BLaER1 treated with 17β-estradiol and CSF1 and Interleukin-3, amounts not matched to agents 10 nM and 100 nM (cell line): ENCODE data around the gene MPHOSPH10.

Experiments used
- H3K27ac ChIP-seq, 11 experiments: shearing (Covaris generic); formaldehyde crosslinking; 2 replicates each; pipeline ENCODE4 v1.8.1; 2022
- H3K27me3 ChIP-seq, 11 experiments: shearing (Covaris generic); formaldehyde crosslinking; 2 replicates each; pipeline ENCODE4 v1.8.1; 2022
- H3K36me3 ChIP-seq, 11 experiments: shearing (Covaris generic); formaldehyde crosslinking; 2 replicates each; pipeline ENCODE4 v1.8.1; 2022
- H3K4me1 ChIP-seq, 10 experiments: shearing (Covaris generic); formaldehyde crosslinking; 2 replicates each; pipeline ENCODE4 v1.8.1; 2022
- H3K4me2 ChIP-seq, 11 experiments: shearing (Covaris generic); formaldehyde crosslinking; 2 replicates each; pipeline ENCODE4 v1.8.1; 2022
- H3K4me3 ChIP-seq, 10 experiments: shearing (Covaris generic); formaldehyde crosslinking; 2 replicates each; pipeline ENCODE4 v1.8.1; 2022
- H3K9ac ChIP-seq, 11 experiments: shearing (Covaris generic); formaldehyde crosslinking; 2 replicates each; pipeline ENCODE4 v1.8.1; 2022
- H3K9me3 ChIP-seq, 11 experiments: shearing (Covaris generic); formaldehyde crosslinking; replicated peaks in 1 of 11; 2 replicates each; pipeline ENCODE4 v1.8.1; 2022
- H4K20me1 ChIP-seq, 11 experiments: shearing (Covaris generic); formaldehyde crosslinking; 2 replicates each; pipeline ENCODE4 v1.8.1; 2022
- Cebpa-rat ChIP-seq, 11 experiments: shearing (Covaris generic); IDR thresholded peaks; 2 replicates each; pipeline ENCODE4 v1.8.1; 2022

MPHOSPH10 gene

GRCh38 chr2:71133603-71134002 is 3.2 kb downstream of the MPHOSPH10 start:
- no peak overlapping the region for H3K4me2 ChIP-seq
- H4K20me1 ChIP-seq, result peaks cover 0 to 64% (median 29%) of the 10 kb centered on the region in 11 experiments; a peak in 17 of 22 replicates

GRCh38 chr2:71136174-71136573 is 5.7 kb downstream of the MPHOSPH10 start:
- peaks cover 0 to 78% (median 41%) of the 10 kb centered on the region in 11 experiments; a peak in 18 of 22 replicates for H4K20me1 ChIP-seq
- no peak overlapping the region for H3K9ac ChIP-seq
- H3K27me3 ChIP-seq, result no peaks in the 10 kb centered on the region
- no peaks in the 10 kb centered on the region for H3K9me3 ChIP-seq
- peaks cover 13 to 29% (median 16%) of the 10 kb centered on the region in 10 experiments for H3K4me1 ChIP-seq
- H3K27ac ChIP-seq, result no peak overlapping the region
- peaks cover 70 to 95% (median 86%) of the 10 kb centered on the region in 11 experiments for H3K36me3 ChIP-seq
- H3K4me2 ChIP-seq, result no peak overlapping the region
- TF ChIP-seq Cebpa-rat (IDR thresholded peaks at IDR 0.05), result no peak
- H3K4me3 ChIP-seq, result no peak overlapping the region

More at GRCh38 chr2:71133603-71134002, 3.2 kb downstream of the MPHOSPH10 start:
- Histone ChIP-seq H3K4me1 (peaks cover 20 to 30% (median 25%) of the 10 kb centered on the region in 10 experiments), H3K9me3 (no peaks in the 10 kb centered on the region), H3K27ac (no peak overlapping the region), H3K4me3 (no peak overlapping the region), H3K27me3 (no peaks in the 10 kb centered on the region), H3K9ac (no peak overlapping the region), H3K36me3 (peaks cover 46 to 70% (median 60%) of the 10 kb centered on the region in 11 experiments)
- TF ChIP-seq Cebpa-rat (IDR thresholded peaks at IDR 0.05), result no peak

DNA sequence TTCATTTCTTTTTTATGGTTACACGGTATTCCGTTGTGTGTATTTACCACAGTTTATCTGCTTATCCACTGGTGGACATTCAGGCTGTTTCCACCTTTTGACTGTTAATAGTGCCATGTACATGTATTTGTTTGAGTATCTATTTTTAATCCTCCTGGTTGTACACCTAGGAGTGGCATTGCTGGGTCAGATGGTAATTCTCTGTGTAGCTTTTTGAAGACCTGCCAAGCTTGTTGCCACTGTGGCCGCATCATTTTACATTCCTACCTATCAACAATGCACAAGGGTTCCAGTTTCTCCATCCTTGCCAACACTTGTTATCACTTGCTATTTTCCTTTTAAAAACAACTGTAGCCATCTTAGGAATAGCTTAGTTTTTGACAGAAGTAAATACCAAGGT is 13.3 kb downstream of the MPHOSPH10 start:
- Histone ChIP-seq H3K36me3 (peaks cover 98 to 100% (median 98%) of the 10 kb centered on the region in 11 experiments), H3K27me3 (no peaks in the 10 kb centered on the region), H3K4me3 (no peak overlapping the region), H3K9ac (no peak overlapping the region), H3K27ac (no peak overlapping the region), H3K4me1 (peaks cover 0 to 8% (median 0%) of the 10 kb centered on the region in 10 experiments; a peak in 3 of 20 replicates), H3K9me3 (no peaks in the 10 kb centered on the region), H4K20me1 (peaks cover 0 to 75% (median 38%) of the 10 kb centered on the region in 11 experiments; a peak in 17 of 22 replicates), H3K4me2 (no peak overlapping the region)
- no peak for TF ChIP-seq Cebpa-rat (IDR thresholded peaks at IDR 0.05)

DNA sequence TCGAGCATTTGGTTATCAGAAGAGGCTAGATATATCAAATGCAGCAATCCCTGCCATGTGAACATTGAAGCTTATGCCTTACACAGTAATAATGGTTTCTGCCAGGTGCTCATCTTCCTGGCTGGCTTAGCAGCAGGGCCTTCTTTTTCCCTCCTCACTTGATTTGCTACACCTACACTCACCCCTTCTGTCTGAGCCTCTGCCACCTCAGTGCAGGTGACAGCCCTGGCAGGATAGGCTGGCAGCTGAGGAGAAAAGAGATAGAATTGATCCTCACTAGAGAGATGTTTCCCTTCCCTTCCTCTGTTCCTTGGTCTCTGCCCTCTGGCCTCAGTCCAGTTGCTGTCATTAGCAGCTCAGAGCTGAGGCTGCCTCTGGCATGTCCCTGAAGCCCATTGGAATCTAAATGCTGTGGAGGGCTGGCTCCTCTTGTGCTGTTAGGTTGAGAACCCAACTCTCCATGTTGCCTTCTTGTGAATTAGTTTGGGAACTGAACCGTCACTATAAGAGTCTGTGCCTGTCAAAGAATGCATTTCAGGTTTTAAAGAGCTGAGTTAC is 18.2 kb downstream of the MPHOSPH10 start:
- peaks cover 72 to 77% (median 75%) of the 10 kb centered on the region in 11 experiments for H3K36me3 ChIP-seq
- no peaks in the 10 kb centered on the region for H3K9me3 ChIP-seq
- H3K9ac ChIP-seq, result no peak overlapping the region
- H4K20me1 ChIP-seq, result peaks cover 0 to 66% (median 30%) of the 10 kb centered on the region in 11 experiments; a peak in 17 of 22 replicates
- H3K4me2 ChIP-seq, result no peak overlapping the region
- no peak overlapping the region for H3K27ac ChIP-seq
- H3K4me1 ChIP-seq, result no peaks in the 10 kb centered on the region
- no peaks in the 10 kb centered on the region for H3K27me3 ChIP-seq
- H3K4me3 ChIP-seq, result no peak overlapping the region
- TF ChIP-seq Cebpa-rat (IDR thresholded peaks at IDR 0.05), result no peak

DNA sequence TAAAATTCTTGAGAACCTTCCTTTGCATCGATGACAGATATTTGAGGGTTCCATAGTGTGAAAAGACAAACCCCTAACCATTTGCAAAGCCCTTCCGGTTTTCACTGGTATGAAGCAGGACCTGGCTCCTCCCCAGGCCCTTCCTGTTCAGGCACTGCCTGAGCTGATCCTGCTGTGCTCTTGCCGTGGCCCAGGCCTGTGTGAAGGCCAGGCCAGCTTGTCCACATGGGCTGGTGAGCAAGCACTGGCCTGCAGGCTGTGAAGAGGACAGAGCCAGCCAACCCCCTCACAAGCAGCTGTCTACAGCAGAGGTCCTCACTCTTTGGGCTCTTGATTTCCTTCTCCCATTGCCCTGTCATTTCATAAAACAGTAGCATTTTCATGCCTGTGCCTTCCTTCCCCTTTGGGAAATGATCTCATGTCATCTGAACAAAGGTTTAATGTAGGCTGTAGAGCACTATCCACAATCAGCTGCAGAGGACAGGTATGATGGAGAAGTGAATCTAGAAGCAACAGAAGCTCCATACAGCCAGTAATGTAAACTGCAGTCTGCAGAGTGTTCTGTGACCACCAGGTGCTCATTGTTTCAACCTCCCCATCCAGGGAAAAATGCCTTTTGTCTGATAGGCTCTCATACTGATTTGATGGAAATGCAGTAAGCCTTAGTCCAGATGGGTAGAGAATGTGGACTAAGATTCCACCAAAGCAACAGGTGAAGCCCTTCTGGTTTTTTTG is 19.8 kb downstream of the MPHOSPH10 start:
- H3K4me2 ChIP-seq, result no peak overlapping the region
- no peaks in the 10 kb centered on the region for H3K27me3 ChIP-seq
- H3K4me1 ChIP-seq, result no peaks in the 10 kb centered on the region
- no peak for TF ChIP-seq Cebpa-rat (IDR thresholded peaks at IDR 0.05)
- H3K36me3 ChIP-seq, result peaks cover 56 to 60% (median 59%) of the 10 kb centered on the region in 11 experiments
- no peak overlapping the region for H3K9ac ChIP-seq
- H4K20me1 ChIP-seq, result peaks cover 0 to 51% (median 21%) of the 10 kb centered on the region in 11 experiments; a peak in 16 of 22 replicates
- no peak overlapping the region for H3K4me3 ChIP-seq
- no peaks in the 10 kb centered on the region for H3K9me3 ChIP-seq
- no peak overlapping the region for H3K27ac ChIP-seq

DNA sequence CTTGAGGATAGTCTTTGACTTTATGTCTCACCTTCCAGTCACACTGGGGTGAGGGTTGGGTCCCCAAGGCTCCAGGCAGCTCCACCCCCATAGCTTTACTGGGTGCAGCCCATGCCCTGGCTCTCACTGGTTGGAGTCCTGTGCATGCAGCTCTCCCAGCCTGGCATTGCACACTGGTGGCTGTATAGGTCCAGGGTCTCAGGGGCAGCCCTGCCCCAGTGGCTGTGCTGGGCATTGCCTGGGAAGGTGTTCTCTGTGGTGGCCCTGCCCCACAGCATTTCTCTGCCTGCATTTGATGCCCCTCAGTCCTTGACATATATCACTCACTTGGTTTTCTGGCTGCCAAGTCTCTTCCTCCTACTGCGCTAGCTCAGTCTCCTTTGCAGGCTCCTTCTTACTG is 21.2 kb downstream of the MPHOSPH10 start:
- no peaks in the 10 kb centered on the region for H3K27me3 ChIP-seq
- no peak overlapping the region for H3K4me3 ChIP-seq
- H3K9me3 ChIP-seq, result no peaks in the 10 kb centered on the region
- H3K36me3 ChIP-seq, result peaks cover 42 to 47% (median 45%) of the 10 kb centered on the region in 11 experiments
- H3K9ac ChIP-seq, result no peak overlapping the region
- peaks cover 0 to 42% (median 16%) of the 10 kb centered on the region in 11 experiments; a peak in 16 of 22 replicates for H4K20me1 ChIP-seq
- H3K27ac ChIP-seq, result no peak overlapping the region
- H3K4me2 ChIP-seq, result no peak overlapping the region
- H3K4me1 ChIP-seq, result no peaks in the 10 kb centered on the region
- no peak for TF ChIP-seq Cebpa-rat (IDR thresholded peaks at IDR 0.05)

DNA sequence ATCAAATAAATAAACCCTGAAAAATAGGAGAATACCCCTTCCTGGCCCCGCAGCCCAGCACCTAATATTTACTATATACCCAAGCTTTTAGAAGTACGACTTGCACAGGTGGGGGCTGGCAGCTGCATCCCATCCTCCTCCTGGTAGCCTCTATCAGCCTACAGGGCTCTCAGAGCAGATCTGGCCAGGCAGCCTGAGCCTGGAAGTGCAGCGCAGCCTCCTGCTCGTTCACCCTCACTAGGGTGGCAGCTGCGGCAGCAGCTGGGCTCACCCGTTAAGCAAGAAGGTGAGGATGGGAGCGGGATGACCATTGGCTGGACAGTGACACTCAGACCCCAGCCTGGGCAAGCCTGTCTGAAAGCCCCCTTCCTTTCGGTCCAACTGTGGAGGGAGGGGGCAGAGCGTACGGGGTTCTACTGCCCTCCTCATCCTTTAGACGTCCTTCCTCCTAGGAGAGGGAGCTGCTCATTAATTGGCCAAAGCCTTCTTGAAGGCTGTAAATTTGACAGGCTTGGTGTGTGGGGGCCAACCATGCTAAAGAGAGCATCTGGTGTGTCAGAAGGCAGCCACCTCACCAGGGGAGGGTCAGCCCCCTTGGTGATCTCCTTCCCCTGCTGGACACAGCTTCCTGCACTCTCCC is 23.3 kb downstream of the MPHOSPH10 start:
- no peak overlapping the region for H3K9ac ChIP-seq
- no peak overlapping the region for H3K4me3 ChIP-seq
- no peak overlapping the region for H3K27ac ChIP-seq
- TF ChIP-seq Cebpa-rat (IDR thresholded peaks at IDR 0.05), result no peak
- no peak overlapping the region for H3K4me2 ChIP-seq
- H3K9me3 ChIP-seq, result no peaks in the 10 kb centered on the region
- H3K4me1 ChIP-seq, result peaks cover 0 to 8% (median 2%) of the 10 kb centered on the region in 10 experiments; a peak in 3 of 20 replicates
- peaks cover 0 to 23% (median 12%) of the 10 kb centered on the region in 11 experiments; a peak in 14 of 22 replicates for H4K20me1 ChIP-seq
- no peaks in the 10 kb centered on the region for H3K27me3 ChIP-seq
- peaks cover 21 to 26% (median 24%) of the 10 kb centered on the region in 11 experiments for H3K36me3 ChIP-seq

GRCh38 chr2:71154279-71154678 is 23.8 kb downstream of the MPHOSPH10 start:
- TF ChIP-seq Cebpa-rat (IDR thresholded peaks at IDR 0.05), result no peak
- H3K4me3 ChIP-seq, result no peak overlapping the region
- no peak overlapping the region for H3K4me2 ChIP-seq
- H3K9me3 ChIP-seq, result no peaks in the 10 kb centered on the region
- H3K36me3 ChIP-seq, result peaks cover 15 to 20% (median 19%) of the 10 kb centered on the region in 11 experiments
- no peaks in the 10 kb centered on the region for H3K27me3 ChIP-seq
- no peak overlapping the region for H3K27ac ChIP-seq
- H3K4me1 ChIP-seq, result peaks cover 0 to 8% (median 2%) of the 10 kb centered on the region in 10 experiments; a peak in 3 of 20 replicates
- H4K20me1 ChIP-seq, result peaks cover 0 to 17% (median 8%) of the 10 kb centered on the region in 11 experiments; a peak in 10 of 22 replicates
- H3K9ac ChIP-seq, result no peak overlapping the region

GRCh38 chr2:71154798-71155197 is 24.4 kb downstream of the MPHOSPH10 start:
- no peak overlapping the region for H3K27ac ChIP-seq
- no peaks in the 10 kb centered on the region for H3K27me3 ChIP-seq
- no peaks in the 10 kb centered on the region for H3K9me3 ChIP-seq
- no peak overlapping the region for H3K4me3 ChIP-seq
- H4K20me1 ChIP-seq, result peaks cover 0 to 12% (median 6%) of the 10 kb centered on the region in 11 experiments; a peak in 10 of 22 replicates
- no peak for TF ChIP-seq Cebpa-rat (IDR thresholded peaks at IDR 0.05)
- peaks cover 10 to 15% (median 13%) of the 10 kb centered on the region in 11 experiments for H3K36me3 ChIP-seq
- H3K4me1 ChIP-seq, result peaks cover 0 to 8% (median 2%) of the 10 kb centered on the region in 10 experiments; a peak in 3 of 20 replicates
- no peak overlapping the region for H3K9ac ChIP-seq
- no peak overlapping the region for H3K4me2 ChIP-seq
